BE2C (cell line): ENCODE measurements around the gene LRMDA.

Experiments
- DNase-seq: peaks from one replicate; pipeline ENCODE4 v3.0.0-alpha.2; 2020
- H3K27me3 ChIP-seq: fragments of 250-450 bp; sonication (Bioruptor Pico); 2 replicates; pipeline ENCODE4 v1.5.1; 2020; ENCODE audit warnings: mild to moderate bottlenecking
- H3K36me3 ChIP-seq: fragments of 250-450 bp; sonication (Bioruptor Pico); 2 replicates; pipeline ENCODE4 v1.5.1; 2020; ENCODE audit warnings: mild to moderate bottlenecking
- H3K4me1 ChIP-seq: fragments of 250-450 bp; sonication (Bioruptor Pico); 2 replicates; pipeline ENCODE4 v1.5.1; 2020
- H3K4me3 ChIP-seq: 2 replicates; pipeline ENCODE4 v1.5.1; 2011; ENCODE audit warnings: low read depth, low read length
- H3K9me3 ChIP-seq: fragments of 250-450 bp; sonication (Bioruptor Pico); 2 replicates; pipeline ENCODE4 v1.5.1; 2020
- TF ChIP-seq, protein P1 (sequence below): IDR thresholded peaks from 2 replicates; pipeline ENCODE4 v1.5.1; 2012; ENCODE audit warnings: mild to moderate bottlenecking, low read depth, low read length

The LRMDA gene

DNA sequence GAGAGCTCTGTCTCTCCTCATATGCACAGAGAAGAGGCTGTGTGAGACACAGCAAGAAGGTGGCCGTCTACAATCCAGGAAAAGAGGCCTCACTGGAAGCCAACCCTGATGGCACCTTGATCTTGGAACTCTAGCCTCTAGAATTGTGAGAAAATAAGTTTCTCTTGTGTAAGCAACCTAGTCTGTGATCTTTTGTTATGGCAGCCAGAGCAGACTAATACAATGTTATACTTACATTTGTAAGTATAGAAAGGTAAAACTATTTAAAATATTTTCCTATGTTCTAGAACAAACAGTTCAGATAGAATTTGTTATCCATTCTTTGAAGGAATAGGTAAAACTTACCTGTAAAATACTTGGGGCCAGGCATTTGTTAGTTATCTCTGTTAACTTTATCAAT, 53.3 kb downstream of the LRMDA start:
- Histone ChIP-seq H3K36me3 (no peaks in the 10 kb centered on the region), H3K4me3 (no peak overlapping the region), H3K4me1 (no peaks in the 10 kb centered on the region), H3K9me3 (no peaks in the 10 kb centered on the region), H3K27me3 (no peaks in the 10 kb centered on the region)
- no peak for DNase-seq
- TF ChIP-seq, protein P1, sequence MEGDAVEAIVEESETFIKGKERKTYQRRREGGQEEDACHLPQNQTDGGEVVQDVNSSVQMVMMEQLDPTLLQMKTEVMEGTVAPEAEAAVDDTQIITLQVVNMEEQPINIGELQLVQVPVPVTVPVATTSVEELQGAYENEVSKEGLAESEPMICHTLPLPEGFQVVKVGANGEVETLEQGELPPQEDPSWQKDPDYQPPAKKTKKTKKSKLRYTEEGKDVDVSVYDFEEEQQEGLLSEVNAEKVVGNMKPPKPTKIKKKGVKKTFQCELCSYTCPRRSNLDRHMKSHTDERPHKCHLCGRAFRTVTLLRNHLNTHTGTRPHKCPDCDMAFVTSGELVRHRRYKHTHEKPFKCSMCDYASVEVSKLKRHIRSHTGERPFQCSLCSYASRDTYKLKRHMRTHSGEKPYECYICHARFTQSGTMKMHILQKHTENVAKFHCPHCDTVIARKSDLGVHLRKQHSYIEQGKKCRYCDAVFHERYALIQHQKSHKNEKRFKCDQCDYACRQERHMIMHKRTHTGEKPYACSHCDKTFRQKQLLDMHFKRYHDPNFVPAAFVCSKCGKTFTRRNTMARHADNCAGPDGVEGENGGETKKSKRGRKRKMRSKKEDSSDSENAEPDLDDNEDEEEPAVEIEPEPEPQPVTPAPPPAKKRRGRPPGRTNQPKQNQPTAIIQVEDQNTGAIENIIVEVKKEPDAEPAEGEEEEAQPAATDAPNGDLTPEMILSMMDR: no peak

DNA sequence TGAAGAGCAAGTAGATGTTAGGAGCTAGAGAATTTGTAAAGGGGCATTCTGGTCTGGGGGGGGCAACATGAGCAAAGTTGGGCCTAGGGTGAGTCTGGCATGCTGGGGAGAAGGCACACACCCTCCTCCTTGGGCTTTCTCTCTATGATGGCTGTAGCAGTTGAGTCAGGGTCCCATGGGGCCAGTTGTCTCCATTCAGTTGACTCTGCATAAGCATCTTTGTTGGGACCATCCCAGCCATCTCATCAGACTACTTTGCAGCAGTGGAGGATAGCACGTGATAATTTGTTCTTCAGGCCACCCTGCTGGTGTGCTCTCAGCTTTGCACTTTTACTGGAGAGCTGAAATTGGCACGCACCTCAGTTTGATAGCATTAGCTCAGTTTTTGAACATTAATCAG, 55.2 kb downstream of the LRMDA start:
- Histone ChIP-seq H3K27me3 (no peaks in the 10 kb centered on the region), H3K9me3 (no peaks in the 10 kb centered on the region), H3K4me3 (no peak overlapping the region), H3K4me1 (no peaks in the 10 kb centered on the region), H3K36me3 (no peaks in the 10 kb centered on the region)
- TF ChIP-seq, protein P1: no peak
- DNase-seq: no peak

DNA sequence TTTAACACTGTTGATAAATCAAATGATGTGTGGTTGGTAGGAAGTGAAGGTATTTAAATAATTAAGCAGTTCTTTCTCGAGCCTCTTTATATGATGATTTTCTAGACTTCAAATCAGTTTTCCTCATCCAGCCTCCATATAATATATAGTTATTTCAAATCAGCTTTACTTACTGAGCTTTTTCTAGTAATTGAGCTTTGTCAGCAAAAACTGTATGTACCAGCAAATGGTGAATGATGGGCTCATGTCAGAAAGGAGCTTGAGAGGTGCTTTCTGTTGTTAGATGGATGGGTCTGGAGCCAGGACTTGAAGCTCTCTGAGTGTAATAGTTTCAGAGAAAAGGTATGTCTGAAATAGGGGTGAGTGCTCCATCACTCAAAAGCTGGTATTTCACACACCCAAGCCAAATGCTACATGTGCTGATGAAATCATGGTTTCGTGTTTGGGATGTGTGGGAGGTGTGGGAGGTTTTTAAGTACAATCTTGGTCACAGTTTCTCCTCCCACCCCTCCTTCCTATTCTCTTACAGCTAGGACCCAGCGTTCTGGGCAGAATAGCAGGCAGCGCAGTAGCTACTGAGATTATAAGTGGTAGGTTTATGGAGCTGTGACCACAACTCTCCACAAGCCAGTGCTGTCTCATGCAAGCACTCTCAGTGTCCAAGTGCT, 55.8 kb downstream of the LRMDA start:
- DNase-seq: no peak
- TF ChIP-seq, protein P1: no peak
- Histone ChIP-seq H3K4me3 (no peak overlapping the region), H3K4me1 (no peaks in the 10 kb centered on the region), H3K27me3 (no peaks in the 10 kb centered on the region), H3K36me3 (no peaks in the 10 kb centered on the region), H3K9me3 (no peaks in the 10 kb centered on the region)

DNA sequence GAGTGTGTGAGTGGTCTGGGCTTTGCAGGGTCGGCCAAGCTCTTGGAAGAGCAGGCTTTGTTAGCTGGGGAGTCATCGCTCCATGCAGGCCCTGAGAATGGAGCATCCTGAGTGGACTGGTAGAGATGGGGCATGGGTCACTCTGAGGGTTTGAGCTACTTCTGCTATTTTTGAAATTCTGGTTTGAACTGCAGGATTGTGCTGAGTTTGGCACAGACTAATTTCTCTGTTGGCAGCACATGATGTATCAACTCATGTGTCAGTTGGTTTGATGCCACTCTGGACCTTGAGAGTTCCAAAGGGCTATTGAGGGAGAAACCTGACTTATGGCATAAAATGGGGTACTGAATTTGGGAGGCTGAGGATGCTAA, 56.3 kb downstream of the LRMDA start:
- Histone ChIP-seq H3K36me3 (no peaks in the 10 kb centered on the region), H3K4me1 (no peaks in the 10 kb centered on the region), H3K9me3 (no peaks in the 10 kb centered on the region), H3K4me3 (no peak overlapping the region), H3K27me3 (no peaks in the 10 kb centered on the region)
- DNase-seq: no peak
- TF ChIP-seq, protein P1: no peak

DNA sequence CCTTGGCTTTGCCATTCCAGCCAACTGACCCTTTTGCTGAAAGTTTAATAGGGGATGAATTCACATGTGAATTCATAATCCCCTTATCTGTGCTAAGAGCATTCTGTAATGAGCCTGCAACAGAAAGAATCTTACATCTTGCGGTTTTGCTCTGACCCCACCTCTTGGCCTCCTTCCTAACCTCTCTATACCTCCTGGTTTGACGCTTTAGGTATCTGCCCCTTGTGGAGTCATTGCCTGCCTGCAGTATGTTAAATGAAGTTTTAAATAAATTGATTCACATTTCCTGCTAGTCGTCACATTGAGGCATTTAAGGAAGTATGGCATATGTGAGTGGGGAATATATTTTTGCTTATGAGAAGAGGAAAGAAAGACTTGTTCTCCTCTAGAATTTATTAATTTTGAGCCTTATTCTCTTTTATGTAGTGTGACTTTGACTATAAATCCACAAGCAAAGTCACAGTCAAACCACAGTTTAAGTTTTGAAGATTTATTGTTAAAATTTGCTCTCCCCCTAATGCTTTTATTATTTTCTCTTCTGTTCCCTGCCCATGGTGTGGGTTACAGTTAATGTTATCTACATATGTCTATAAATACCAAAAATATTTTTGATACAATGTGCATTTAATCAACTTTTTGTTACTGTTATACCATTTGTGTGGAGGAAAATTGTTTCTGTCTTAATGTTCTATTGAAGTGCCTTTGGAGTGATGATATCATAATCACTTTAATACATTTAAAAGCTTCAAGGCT, 60.9 kb downstream of the LRMDA start:
- peaks cover 2% of the 10 kb centered on the region; the same call in 1 of the 2 replicates for H3K4me1 ChIP-seq
- no peaks in the 10 kb centered on the region for H3K9me3 ChIP-seq
- H3K27me3 ChIP-seq: no peaks in the 10 kb centered on the region
- no peak for DNase-seq
- H3K4me3 ChIP-seq: no peak overlapping the region
- H3K36me3 ChIP-seq: no peaks in the 10 kb centered on the region
- TF ChIP-seq, protein P1: no peak

DNA sequence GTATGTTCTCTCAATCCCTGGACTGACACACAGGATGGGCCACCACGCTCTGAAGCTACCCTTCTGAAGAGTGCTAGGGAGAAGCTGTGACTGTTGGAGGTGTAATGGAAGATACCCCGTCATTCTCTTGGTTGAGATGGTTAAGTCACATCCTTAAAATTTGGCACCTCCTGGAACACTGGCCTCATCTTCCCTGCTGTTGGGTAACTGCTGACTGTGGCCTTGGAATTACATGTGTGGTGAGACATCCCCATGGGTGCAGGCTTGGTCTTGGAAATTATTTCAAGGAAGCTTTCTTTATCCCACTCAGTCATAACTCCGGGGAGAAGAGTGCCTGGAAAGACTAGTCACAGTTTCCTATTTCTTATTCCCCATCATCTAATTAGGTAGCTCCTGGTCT, 62.0 kb downstream of the LRMDA start:
- Histone ChIP-seq H3K36me3 (no peaks in the 10 kb centered on the region), H3K9me3 (no peaks in the 10 kb centered on the region), H3K27me3 (no peaks in the 10 kb centered on the region), H3K4me3 (no peak overlapping the region), H3K4me1 (peaks cover 2% of the 10 kb centered on the region; the same call in 1 of the 2 replicates)
- no peak for DNase-seq
- TF ChIP-seq, protein P1: no peak
